H9 (cell line): ENCODE results near the gene MARCKS. TPM values are rescaled to one million over a fixed set of nuclear protein-coding genes. Genes with fewer than 3 reads are reported as not detected.

Experiments
- DNase-seq: peaks from one replicate; pipeline ENCODE4 v3.0.0-alpha.2; 2017
- H2AFZ ChIP-seq: one replicate; pipeline ENCODE4 v1.6.1; 2013; ENCODE audit warnings: mild to moderate bottlenecking, low read length, control low read depth, moderate library complexity
- H2AK5ac ChIP-seq: 2 replicates; pipeline ENCODE4 v1.6.1; 2013; ENCODE audit warnings: low read length, control low read depth, mixed read lengths; ENCODE audit not compliant: insufficient read length
- H2BK120ac ChIP-seq: one replicate; pipeline ENCODE4 v1.6.1; 2013; ENCODE audit warnings: low read depth, mild to moderate bottlenecking, low read length, control low read depth, inconsistent platforms; ENCODE audit not compliant: poor library complexity, severe bottlenecking
- H2BK12ac ChIP-seq: 2 replicates; pipeline ENCODE4 v1.6.1; 2013; ENCODE audit warnings: low read length, control low read depth, mixed read lengths, low read depth; ENCODE audit not compliant: insufficient read length
- H2BK15ac ChIP-seq: 2 replicates; pipeline ENCODE4 v1.6.1; 2013; ENCODE audit warnings: low read depth, low read length, control low read depth
- H2BK20ac ChIP-seq: one replicate; pipeline ENCODE4 v1.6.1; 2013; ENCODE audit warnings: low read depth, mild to moderate bottlenecking, low read length, control low read depth, inconsistent platforms; ENCODE audit not compliant: poor library complexity, severe bottlenecking
- H2BK5ac ChIP-seq: 2 replicates; pipeline ENCODE4 v1.6.1; 2013; ENCODE audit warnings: low read length, control low read depth, mixed read lengths; ENCODE audit not compliant: insufficient read length
- H3K14ac ChIP-seq: 2 replicates; pipeline ENCODE4 v1.6.1; 2013; ENCODE audit warnings: low read length, control low read depth; ENCODE audit not compliant: insufficient read depth
- H3K18ac ChIP-seq: 2 replicates; pipeline ENCODE4 v1.6.1; 2013; ENCODE audit warnings: low read depth, mild to moderate bottlenecking, mixed read lengths, low read length, control low read depth; ENCODE audit not compliant: insufficient read length
- H3K23ac ChIP-seq: 2 replicates; pipeline ENCODE4 v1.6.1; 2013; ENCODE audit warnings: low read length, control low read depth, mixed read lengths, low read depth; ENCODE audit not compliant: insufficient read length
- H3K23me2 ChIP-seq: 2 replicates; pipeline ENCODE4 v1.6.1; 2013; ENCODE audit warnings: low read depth, mild to moderate bottlenecking, mixed read lengths, low read length, control low read depth; ENCODE audit not compliant: insufficient read length, poor library complexity, severe bottlenecking
- H3K27ac ChIP-seq: 2 replicates; pipeline ENCODE4 v1.5.1; 2013; ENCODE audit warnings: low read length, control low read depth, mixed read lengths, low read depth; ENCODE audit not compliant: insufficient read length
- H3K27me3 ChIP-seq: 2 replicates; pipeline ENCODE4 v1.6.1; 2013; ENCODE audit warnings: low read length, control low read depth, inconsistent platforms; ENCODE audit not compliant: insufficient read depth
- H3K4ac ChIP-seq: 2 replicates; pipeline ENCODE4 v1.6.1; 2013; ENCODE audit warnings: low read depth, mild to moderate bottlenecking, control low read depth, inconsistent platforms, low read length, moderate library complexity
- H3K4me1 ChIP-seq: 2 replicates; pipeline ENCODE4 v1.6.1; 2013; ENCODE audit warnings: low read length, control low read depth, inconsistent platforms; ENCODE audit not compliant: insufficient read depth
- H3K4me2 ChIP-seq: 2 replicates; pipeline ENCODE4 v1.6.1; 2013; ENCODE audit warnings: low read length, control low read depth, mixed read lengths; ENCODE audit not compliant: insufficient read length, insufficient read depth
- H3K56ac ChIP-seq: 2 replicates; pipeline ENCODE4 v1.6.1; 2013; ENCODE audit warnings: low read depth, mild to moderate bottlenecking, mixed read lengths, low read length, control low read depth; ENCODE audit not compliant: insufficient read length
- H3K79me1 ChIP-seq: 2 replicates; pipeline ENCODE4 v1.6.1; 2013; ENCODE audit warnings: low read depth, mild to moderate bottlenecking, moderate library complexity, low read length, control low read depth, inconsistent platforms; ENCODE audit not compliant: insufficient read depth, poor library complexity, severe bottlenecking
- H3K79me2 ChIP-seq: 2 replicates; pipeline ENCODE4 v1.6.1; 2013; ENCODE audit warnings: low read length, control low read depth, inconsistent platforms; ENCODE audit not compliant: insufficient read depth
- H3K9ac ChIP-seq: 2 replicates; pipeline ENCODE4 v1.6.1; 2013; ENCODE audit warnings: low read length, control low read depth, mixed read lengths; ENCODE audit not compliant: insufficient read length; ENCODE audit errors: extremely low read depth
- H3K9me3 ChIP-seq: one replicate; pipeline ENCODE4 v1.6.1; 2013; ENCODE audit warnings: low read depth, low read length, inconsistent platforms; ENCODE audit not compliant: control insufficient read depth
- H3T11ph ChIP-seq: one replicate; pipeline ENCODE4 v1.6.1; 2013; ENCODE audit warnings: mild to moderate bottlenecking, low read length, control low read depth, inconsistent platforms
- H4K20me1 ChIP-seq: one replicate; pipeline ENCODE4 v1.6.1; 2013; ENCODE audit not compliant: control insufficient read depth, insufficient read length, insufficient read depth
- H4K5ac ChIP-seq: 2 replicates; pipeline ENCODE4 v1.6.1; 2013; ENCODE audit warnings: low read depth, mild to moderate bottlenecking, mixed read lengths, low read length, control low read depth; ENCODE audit not compliant: insufficient read length
- H4K8ac ChIP-seq: replicated peaks from 2 replicates; pipeline ENCODE4 v1.6.1; 2013; ENCODE audit warnings: low read length, control low read depth, mixed read lengths, low read depth; ENCODE audit not compliant: insufficient read length
- H4K91ac ChIP-seq: 2 replicates; pipeline ENCODE4 v1.6.1; 2013; ENCODE audit warnings: low read depth, mild to moderate bottlenecking, moderate library complexity, mixed read lengths, low read length, control low read depth; ENCODE audit not compliant: insufficient read length
- H3K27ac Mint-ChIP-seq, 3 experiments: 2 replicates in 2 of 3; 3 replicates in 1 of 3; pipeline ENCODE4 v1.8.0; 2020 to 2021; ENCODE audit warnings: mixed read lengths in 3 of 3, mild to moderate bottlenecking in 1 of 3, moderate library complexity in 1 of 3
- H3K27me3 Mint-ChIP-seq: 2 replicates; pipeline ENCODE4 v1.8.0; 2021; ENCODE audit warnings: low read depth, mild to moderate bottlenecking, moderate library complexity, mixed read lengths
- H3K36me3 Mint-ChIP-seq, 3 experiments: 2 replicates in 2 of 3; 3 replicates in 1 of 3; pipeline ENCODE4 v1.8.0; 2020 to 2021; ENCODE audit warnings: low read depth in 3 of 3, mixed read lengths in 3 of 3; ENCODE audit not compliant: insufficient read depth in 1 of 3
- H3K4me1 Mint-ChIP-seq, 2 experiments: 2 replicates each; pipeline ENCODE4 v1.8.0; 2020; ENCODE audit warnings: mixed read lengths in 2 of 2
- H3K4me3 Mint-ChIP-seq, 2 experiments: 2 replicates in 1 of 2; 3 replicates in 1 of 2; pipeline ENCODE4 v1.8.0; 2020 to 2021; ENCODE audit warnings: mild to moderate bottlenecking in 2 of 2, mixed read lengths in 2 of 2, moderate library complexity in 1 of 2
- H3K9me3 Mint-ChIP-seq, 2 experiments: 2 replicates in 1 of 2; 3 replicates in 1 of 2; pipeline ENCODE4 v1.8.0; 2020; ENCODE audit warnings: mild to moderate bottlenecking in 2 of 2, mixed read lengths in 2 of 2, moderate library complexity in 1 of 2
- WGBS: extraction: QIAGEN DNeasy Blood & Tissue Kit; methylation state at CpG from one replicate; pipeline ENCODE4 v1.1.7; 2013; ENCODE audit warnings: missing lambda C conversion rate, low lambda C conversion rate, mixed read lengths; ENCODE audit not compliant: insufficient read length; ENCODE audit errors: extremely low coverage; 5-methylcytosine and 5-hydroxymethylcytosine counted together
- total RNA-seq: library from RNA; stranded (reverse); gene quantifications from 2 replicates; pipeline ENCODE4 v1.2.1, GENCODE V29; 2021
- TF ChIP-seq, protein P1 (sequence below): fragments of 200-600 bp; sonication (generic); conservative IDR thresholded peaks from 3 replicates; pipeline ENCODE4 v1.8.0; 2021; ENCODE audit warnings: antibody characterized with exemption, mild to moderate bottlenecking

The MARCKS gene
- total RNA-seq, 1 experiment from 2014 or later: 164 TPM

DNA sequence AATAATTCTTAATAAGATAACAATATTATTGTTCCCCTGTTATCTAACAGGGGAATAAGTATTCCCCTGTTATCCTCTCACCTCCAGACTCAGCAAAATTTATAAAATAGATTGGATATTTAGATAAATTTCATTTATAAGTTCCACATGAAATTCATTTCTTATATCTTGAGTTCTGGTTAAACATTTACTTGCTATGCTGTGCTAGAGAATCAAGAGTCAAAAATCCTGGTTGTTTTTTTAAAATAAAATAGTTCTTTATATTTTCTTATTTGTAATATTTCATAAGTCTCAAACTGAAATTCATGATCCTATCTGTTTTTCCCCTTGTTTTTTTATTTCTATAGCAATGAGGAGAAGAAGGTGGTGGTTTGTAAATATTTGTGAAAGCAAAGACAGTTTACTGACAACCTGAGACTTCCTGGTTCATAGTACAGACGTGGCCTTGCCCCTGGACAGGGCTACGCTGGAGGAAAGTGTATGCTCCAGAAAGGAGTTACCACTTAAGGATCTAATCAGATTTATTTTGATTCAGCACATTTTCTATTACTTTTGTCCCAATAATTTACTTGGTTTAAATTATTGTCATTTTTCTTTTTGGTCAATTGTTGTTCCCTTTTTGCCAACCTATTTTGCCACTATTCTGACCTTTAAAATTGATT, 37.8 kb upstream of the MARCKS start:
- WGBS: no CpG with 5 or more reads among the region's 2 CpGs

More for the DNA sequence above, 37.8 kb upstream of the MARCKS start:
- TF ChIP-seq, protein P1, sequence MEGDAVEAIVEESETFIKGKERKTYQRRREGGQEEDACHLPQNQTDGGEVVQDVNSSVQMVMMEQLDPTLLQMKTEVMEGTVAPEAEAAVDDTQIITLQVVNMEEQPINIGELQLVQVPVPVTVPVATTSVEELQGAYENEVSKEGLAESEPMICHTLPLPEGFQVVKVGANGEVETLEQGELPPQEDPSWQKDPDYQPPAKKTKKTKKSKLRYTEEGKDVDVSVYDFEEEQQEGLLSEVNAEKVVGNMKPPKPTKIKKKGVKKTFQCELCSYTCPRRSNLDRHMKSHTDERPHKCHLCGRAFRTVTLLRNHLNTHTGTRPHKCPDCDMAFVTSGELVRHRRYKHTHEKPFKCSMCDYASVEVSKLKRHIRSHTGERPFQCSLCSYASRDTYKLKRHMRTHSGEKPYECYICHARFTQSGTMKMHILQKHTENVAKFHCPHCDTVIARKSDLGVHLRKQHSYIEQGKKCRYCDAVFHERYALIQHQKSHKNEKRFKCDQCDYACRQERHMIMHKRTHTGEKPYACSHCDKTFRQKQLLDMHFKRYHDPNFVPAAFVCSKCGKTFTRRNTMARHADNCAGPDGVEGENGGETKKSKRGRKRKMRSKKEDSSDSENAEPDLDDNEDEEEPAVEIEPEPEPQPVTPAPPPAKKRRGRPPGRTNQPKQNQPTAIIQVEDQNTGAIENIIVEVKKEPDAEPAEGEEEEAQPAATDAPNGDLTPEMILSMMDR: no peak
- Histone ChIP-seq H2BK20ac (no peak overlapping the region), H3K23me2 (no peaks in the 10 kb centered on the region), H3K27ac (no peak overlapping the region), H3K23ac (no peak overlapping the region), H3K79me2 (no peaks in the 10 kb centered on the region), H2AFZ (no peak overlapping the region), H4K5ac (no peak overlapping the region), H3K4me2 (no peak overlapping the region), H4K20me1 (no peaks in the 10 kb centered on the region), H2BK15ac (no peak overlapping the region), H3K18ac (no peak overlapping the region), H2AK5ac (no peak overlapping the region), H2BK5ac (no peak overlapping the region), H4K91ac (no peak overlapping the region), H2BK120ac (no peak overlapping the region), H3K27me3 (no peaks in the 10 kb centered on the region), H3K4me1 (no peaks in the 10 kb centered on the region), H4K8ac (no peak overlapping the region), H3T11ph (no peak overlapping the region), H3K56ac (no peak overlapping the region), H3K79me1 (no peaks in the 10 kb centered on the region), H3K4ac (no peak overlapping the region), H3K9me3 (no peaks in the 10 kb centered on the region), H3K14ac (no peak overlapping the region), H3K9ac (no peak overlapping the region), H2BK12ac (no peak overlapping the region)
- no peak for DNase-seq
- Mint-ChIP-seq H3K4me1 (peaks cover 3 to 7% of the 10 kb centered on the region in 2 experiments), H3K9me3 (peaks cover 0 to 3% of the 10 kb centered on the region in 2 experiments; a peak in 2 of 5 replicates), H3K36me3 (peaks cover 0 to under 1% (median 0%) of the 10 kb centered on the region in 3 experiments; a peak in 1 of 7 replicates), H3K27ac (no peak overlapping the region), H3K4me3 (no peak overlapping the region), H3K27me3 (peaks cover 6% of the 10 kb centered on the region)
